ENCODE results near the gene FAAP100. TPM values are rescaled to one million over a fixed set of nuclear protein-coding genes. Genes with fewer than 3 reads are reported as not detected.
"Not testable (repeated sequence)": the region's sequence is repeated elsewhere in the genome, so short reads cannot be mapped to it uniquely, and the experiment has no call there.

FAAP100 gene
- total RNA-seq, 1 experiment from 2014 or later, result 54.7 TPM

GRCh38 chr17:81586096-81586495 lies 33.9 kb upstream of the FAAP100 start:
- DNase-seq (ENCODE audit: low spot score) (no peak), ATAC-seq (no peak)
- Mint-ChIP-seq H3K9me3 (no peaks in the 10 kb centered on the region), H3K4me1 (no peaks in the 10 kb centered on the region), H3K27ac (no peak overlapping the region), H3K4me3 (no peak overlapping the region), H3K36me3 (peaks cover 68% of the 10 kb centered on the region), H3K27me3 (ENCODE audit: low read depth) (no peaks in the 10 kb centered on the region)
- TF ChIP-seq TCF7 (CRISPR knock-in tag; IDR thresholded peaks at IDR 0.05; ENCODE audit: low read depth) (no peak), HMGA2 (CRISPR knock-in tag; IDR thresholded peaks at IDR 0.05) (no peak), GTF2I (CRISPR knock-in tag; conservative IDR thresholded peaks at IDR 0.05) (no peak), CREB1 (CRISPR knock-in tag; IDR thresholded peaks at IDR 0.05) (no peak), IRF2 (CRISPR knock-in tag; IDR thresholded peaks at IDR 0.05; ENCODE audit: borderline replicate concordance, low read depth) (no peak), NR1H2 (CRISPR knock-in tag; IDR thresholded peaks at IDR 0.05) (no peak), ZNF219 (CRISPR knock-in tag; IDR thresholded peaks at IDR 0.05; ENCODE audit: borderline replicate concordance) (no peak), ZNF232 (CRISPR knock-in tag; IDR thresholded peaks at IDR 0.05) (no peak), SMAD4 (CRISPR knock-in tag; IDR thresholded peaks at IDR 0.05) (no peak), NFE2L1 (CRISPR knock-in tag; IDR thresholded peaks at IDR 0.05) (no peak), OVOL2 (CRISPR knock-in tag; IDR thresholded peaks at IDR 0.05; ENCODE audit: borderline replicate concordance) (no peak), RORB (CRISPR knock-in tag; IDR thresholded peaks at IDR 0.05) (no peak), KAT7 (CRISPR knock-in tag; IDR thresholded peaks at IDR 0.05; ENCODE audit: borderline replicate concordance) (no peak), CREM (CRISPR knock-in tag; IDR thresholded peaks at IDR 0.05) (no peak)
- TF ChIP-seq, protein P1, sequence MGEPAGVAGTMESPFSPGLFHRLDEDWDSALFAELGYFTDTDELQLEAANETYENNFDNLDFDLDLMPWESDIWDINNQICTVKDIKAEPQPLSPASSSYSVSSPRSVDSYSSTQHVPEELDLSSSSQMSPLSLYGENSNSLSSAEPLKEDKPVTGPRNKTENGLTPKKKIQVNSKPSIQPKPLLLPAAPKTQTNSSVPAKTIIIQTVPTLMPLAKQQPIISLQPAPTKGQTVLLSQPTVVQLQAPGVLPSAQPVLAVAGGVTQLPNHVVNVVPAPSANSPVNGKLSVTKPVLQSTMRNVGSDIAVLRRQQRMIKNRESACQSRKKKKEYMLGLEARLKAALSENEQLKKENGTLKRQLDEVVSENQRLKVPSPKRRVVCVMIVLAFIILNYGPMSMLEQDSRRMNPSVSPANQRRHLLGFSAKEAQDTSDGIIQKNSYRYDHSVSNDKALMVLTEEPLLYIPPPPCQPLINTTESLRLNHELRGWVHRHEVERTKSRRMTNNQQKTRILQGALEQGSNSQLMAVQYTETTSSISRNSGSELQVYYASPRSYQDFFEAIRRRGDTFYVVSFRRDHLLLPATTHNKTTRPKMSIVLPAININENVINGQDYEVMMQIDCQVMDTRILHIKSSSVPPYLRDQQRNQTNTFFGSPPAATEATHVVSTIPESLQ (CRISPR knock-in tag; IDR thresholded peaks at IDR 0.05), result no peak
- TF ChIP-seq, protein P2, sequence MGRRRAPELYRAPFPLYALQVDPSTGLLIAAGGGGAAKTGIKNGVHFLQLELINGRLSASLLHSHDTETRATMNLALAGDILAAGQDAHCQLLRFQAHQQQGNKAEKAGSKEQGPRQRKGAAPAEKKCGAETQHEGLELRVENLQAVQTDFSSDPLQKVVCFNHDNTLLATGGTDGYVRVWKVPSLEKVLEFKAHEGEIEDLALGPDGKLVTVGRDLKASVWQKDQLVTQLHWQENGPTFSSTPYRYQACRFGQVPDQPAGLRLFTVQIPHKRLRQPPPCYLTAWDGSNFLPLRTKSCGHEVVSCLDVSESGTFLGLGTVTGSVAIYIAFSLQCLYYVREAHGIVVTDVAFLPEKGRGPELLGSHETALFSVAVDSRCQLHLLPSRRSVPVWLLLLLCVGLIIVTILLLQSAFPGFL (CRISPR knock-in tag; IDR thresholded peaks at IDR 0.05; ENCODE audit: borderline replicate concordance), result no peak
- TF ChIP-seq, protein P3, sequence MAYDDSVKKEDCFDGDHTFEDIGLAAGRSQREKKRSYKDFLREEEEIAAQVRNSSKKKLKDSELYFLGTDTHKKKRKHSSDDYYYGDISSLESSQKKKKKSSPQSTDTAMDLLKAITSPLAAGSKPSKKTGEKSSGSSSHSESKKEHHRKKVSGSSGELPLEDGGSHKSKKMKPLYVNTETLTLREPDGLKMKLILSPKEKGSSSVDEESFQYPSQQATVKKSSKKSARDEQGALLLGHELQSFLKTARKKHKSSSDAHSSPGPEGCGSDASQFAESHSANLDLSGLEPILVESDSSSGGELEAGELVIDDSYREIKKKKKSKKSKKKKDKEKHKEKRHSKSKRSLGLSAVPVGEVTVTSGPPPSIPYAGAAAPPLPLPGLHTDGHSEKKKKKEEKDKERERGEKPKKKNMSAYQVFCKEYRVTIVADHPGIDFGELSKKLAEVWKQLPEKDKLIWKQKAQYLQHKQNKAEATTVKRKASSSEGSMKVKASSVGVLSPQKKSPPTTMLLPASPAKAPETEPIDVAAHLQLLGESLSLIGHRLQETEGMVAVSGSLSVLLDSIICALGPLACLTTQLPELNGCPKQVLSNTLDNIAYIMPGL (CRISPR knock-in tag; IDR thresholded peaks at IDR 0.05), result no peak
- TF ChIP-seq, protein P4, sequence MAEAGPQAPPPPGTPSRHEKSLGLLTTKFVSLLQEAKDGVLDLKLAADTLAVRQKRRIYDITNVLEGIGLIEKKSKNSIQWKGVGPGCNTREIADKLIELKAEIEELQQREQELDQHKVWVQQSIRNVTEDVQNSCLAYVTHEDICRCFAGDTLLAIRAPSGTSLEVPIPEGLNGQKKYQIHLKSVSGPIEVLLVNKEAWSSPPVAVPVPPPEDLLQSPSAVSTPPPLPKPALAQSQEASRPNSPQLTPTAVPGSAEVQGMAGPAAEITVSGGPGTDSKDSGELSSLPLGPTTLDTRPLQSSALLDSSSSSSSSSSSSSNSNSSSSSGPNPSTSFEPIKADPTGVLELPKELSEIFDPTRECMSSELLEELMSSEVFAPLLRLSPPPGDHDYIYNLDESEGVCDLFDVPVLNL (CRISPR knock-in tag; IDR thresholded peaks at IDR 0.05; ENCODE audit: borderline replicate concordance, low read depth), result no peak
- POLR2A ChIA-PET, result no interaction called here
- CTCF ChIA-PET, result interaction anchor here (0.9 kb wide), 1 partner anchor 63 kb away, joined by 3 read pairs; no protein-coding TSS in a partner anchor

DNA sequence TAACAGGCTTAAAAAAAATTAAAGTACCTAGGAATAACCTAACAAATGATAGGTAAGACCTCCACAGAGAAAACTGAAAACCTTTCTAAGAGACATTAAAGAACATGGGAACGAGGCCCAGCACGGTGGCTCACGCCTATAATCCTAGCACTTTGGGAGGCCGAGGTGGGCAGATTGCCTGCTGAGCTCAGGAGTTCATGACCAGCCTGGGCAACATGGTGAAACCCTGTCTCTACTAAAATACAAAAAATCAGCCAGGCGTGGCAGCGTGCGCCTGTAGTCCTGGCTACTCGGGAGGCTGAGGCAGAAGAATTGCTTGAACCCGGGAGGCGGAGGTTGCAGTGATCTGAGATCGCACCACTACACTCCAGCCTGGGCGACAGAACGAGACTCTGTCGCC lies 32.6 kb upstream of the FAAP100 start:
- H3K9me3 Mint-ChIP-seq; DNase-seq (ENCODE audit: low spot score); H3K4me1 Mint-ChIP-seq; CTCF ChIA-PET; ATAC-seq; H3K27me3 Mint-ChIP-seq (ENCODE audit: low read depth); H3K27ac Mint-ChIP-seq; H3K4me3 Mint-ChIP-seq: not testable (repeated sequence)
- POLR2A ChIA-PET, result interaction anchor here (0.7 kb wide), 1 partner anchor 15 kb away, joined by 3 read pairs; no protein-coding TSS in a partner anchor
- peaks cover 64% of the 10 kb centered on the region for H3K36me3 Mint-ChIP-seq
